Epithelial cell of esophagus (primary cell): Measurements from ENCODE around the gene SGCA.

Experiments
- DNase-seq: peaks from one replicate; pipeline ENCODE4 v3.0.0; 2010; ENCODE audit warnings: low read depth
- H3K4me3 ChIP-seq: 2 replicates; pipeline ENCODE4 v1.5.1; 2011; ENCODE audit warnings: mild to moderate bottlenecking, low read length, control low read depth
- TF ChIP-seq, protein P1 (sequence below): IDR thresholded peaks from 2 replicates; pipeline ENCODE4 v1.5.1; 2011; ENCODE audit warnings: low read depth, mild to moderate bottlenecking, low read length, control low read depth, inconsistent platforms; ENCODE audit not compliant: insufficient read depth; ENCODE audit errors: missing control alignments

Gene SGCA

DNA sequence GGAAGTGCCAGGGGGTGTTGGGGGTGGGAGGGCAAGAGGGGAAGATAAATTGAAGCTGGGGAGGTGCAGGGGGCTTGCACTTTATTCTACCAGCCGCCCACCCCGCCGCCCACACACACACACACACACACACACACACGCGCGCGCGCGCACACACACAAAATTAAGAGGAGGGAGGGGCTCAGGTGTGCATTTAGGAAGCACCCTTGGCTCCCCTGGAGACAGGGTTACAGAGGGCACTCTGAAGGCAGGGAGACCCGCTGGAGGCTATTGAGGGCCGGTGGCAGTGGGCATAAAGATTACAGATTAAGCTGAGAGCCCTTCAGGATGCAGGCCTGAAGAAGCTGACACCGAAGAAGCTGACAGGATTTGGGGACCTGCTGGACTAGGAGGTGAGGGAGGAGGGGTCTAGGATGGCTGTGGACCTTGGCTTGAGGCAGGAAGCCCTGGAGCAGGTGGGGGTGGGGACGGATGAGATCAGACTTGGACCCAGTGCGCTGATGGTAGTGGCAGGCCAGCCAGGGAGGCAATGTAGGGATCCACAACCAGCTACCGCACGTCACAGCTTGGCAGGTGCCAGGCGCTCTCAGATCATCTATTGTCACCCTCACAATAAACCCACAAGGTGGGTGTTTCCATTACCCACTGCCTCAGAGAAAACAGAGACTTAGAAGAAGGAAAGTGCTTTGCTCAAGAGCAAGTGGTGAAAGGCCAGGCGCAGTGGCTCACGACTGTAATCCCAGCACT lies 35.1 kb upstream of the SGCA start:
- TF ChIP-seq, protein P1, sequence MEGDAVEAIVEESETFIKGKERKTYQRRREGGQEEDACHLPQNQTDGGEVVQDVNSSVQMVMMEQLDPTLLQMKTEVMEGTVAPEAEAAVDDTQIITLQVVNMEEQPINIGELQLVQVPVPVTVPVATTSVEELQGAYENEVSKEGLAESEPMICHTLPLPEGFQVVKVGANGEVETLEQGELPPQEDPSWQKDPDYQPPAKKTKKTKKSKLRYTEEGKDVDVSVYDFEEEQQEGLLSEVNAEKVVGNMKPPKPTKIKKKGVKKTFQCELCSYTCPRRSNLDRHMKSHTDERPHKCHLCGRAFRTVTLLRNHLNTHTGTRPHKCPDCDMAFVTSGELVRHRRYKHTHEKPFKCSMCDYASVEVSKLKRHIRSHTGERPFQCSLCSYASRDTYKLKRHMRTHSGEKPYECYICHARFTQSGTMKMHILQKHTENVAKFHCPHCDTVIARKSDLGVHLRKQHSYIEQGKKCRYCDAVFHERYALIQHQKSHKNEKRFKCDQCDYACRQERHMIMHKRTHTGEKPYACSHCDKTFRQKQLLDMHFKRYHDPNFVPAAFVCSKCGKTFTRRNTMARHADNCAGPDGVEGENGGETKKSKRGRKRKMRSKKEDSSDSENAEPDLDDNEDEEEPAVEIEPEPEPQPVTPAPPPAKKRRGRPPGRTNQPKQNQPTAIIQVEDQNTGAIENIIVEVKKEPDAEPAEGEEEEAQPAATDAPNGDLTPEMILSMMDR, result no peak
- no peak overlapping the region for H3K4me3 ChIP-seq
- DNase-seq, result no peak

DNA sequence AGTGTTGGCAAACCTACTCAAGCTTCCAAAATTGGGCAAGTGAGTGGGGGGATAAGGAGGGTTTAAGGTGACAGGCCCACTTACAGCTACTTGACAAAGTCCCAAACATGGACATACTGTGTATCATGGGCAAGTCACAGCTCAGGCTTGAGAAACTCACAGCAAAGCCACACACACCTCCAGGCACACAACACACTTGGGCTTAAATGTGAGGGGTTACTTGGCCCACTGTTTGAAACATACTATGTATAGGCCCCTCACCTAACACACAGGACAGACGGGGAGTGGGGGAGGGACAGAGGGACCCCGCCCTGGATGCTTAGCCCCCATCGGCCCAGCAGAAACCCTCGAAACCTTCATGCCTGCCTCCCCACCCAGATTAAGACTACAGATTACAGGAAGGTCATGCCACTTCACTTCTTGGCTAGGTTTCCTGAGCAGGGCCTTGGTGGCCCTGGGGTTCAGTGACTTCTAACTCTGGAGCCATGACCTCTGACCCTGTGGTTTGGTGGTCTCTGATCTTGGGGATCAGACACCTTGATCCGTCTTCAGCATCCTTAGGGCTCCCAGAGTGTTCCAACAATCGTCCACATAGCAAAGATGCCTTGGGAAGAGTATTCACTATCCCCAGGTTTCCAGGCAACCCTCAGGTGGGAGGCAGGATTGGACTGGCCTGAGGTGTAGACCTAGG lies 33.6 kb upstream of the SGCA start:
- TF ChIP-seq, protein P1, result no peak
- H3K4me3 ChIP-seq, result no peak overlapping the region
- no peak for DNase-seq

DNA sequence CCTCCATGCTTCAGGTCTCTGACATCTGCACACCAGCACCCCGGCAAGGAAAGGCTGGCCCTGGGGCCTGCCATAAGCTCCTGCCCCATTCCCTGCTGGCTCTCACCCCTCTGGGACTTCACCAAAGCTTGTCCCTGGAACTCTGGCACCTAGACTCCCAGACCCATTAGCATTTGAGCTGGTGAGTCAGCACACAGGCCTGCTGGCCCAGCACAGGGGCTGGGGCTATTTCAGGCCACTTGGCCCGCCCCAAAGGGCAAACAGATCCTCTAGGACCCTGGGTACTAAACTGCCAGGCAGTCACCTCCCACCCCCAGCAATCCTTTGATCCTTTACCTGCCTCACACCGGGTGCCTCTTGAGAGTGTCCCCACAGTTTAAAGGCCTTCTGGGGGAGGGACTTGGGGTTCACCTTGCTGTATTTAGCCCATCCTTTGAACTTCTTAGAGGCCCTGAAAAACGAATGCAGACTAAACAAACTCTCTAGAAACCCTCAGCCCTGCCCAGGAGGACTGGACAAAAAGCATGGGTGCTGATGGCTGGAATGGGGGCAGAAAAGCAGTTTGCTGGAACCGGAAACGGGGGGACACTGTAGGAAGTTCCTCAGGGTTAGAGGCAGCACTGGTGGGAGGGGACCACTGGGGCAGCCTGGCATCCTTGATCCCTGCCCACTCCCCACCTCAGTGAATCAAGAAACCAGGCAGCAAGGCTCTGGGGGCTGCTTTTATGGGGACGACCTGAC lies 32.6 kb upstream of the SGCA start:
- no peak overlapping the region for H3K4me3 ChIP-seq
- TF ChIP-seq, protein P1, result no peak
- no peak for DNase-seq

DNA sequence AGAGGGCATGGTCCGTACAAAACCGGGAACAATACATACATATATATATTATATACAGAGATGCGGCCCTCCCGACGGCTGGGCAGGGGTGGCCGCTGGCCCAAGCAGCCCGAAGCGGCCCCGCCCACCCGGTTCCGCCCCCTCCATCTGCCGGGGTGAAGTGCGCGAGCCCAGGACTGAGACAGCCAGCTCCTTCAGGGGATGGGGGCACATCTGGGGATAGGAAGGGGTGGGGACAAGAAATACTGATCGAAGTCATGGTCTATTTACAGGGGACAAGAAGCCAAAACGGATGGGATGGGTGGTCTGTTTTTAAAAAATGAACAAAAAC lies 32.1 kb upstream of the SGCA start:
- H3K4me3 ChIP-seq, result no peak overlapping the region
- TF ChIP-seq, protein P1, result no peak
- DNase-seq, result no peak

DNA sequence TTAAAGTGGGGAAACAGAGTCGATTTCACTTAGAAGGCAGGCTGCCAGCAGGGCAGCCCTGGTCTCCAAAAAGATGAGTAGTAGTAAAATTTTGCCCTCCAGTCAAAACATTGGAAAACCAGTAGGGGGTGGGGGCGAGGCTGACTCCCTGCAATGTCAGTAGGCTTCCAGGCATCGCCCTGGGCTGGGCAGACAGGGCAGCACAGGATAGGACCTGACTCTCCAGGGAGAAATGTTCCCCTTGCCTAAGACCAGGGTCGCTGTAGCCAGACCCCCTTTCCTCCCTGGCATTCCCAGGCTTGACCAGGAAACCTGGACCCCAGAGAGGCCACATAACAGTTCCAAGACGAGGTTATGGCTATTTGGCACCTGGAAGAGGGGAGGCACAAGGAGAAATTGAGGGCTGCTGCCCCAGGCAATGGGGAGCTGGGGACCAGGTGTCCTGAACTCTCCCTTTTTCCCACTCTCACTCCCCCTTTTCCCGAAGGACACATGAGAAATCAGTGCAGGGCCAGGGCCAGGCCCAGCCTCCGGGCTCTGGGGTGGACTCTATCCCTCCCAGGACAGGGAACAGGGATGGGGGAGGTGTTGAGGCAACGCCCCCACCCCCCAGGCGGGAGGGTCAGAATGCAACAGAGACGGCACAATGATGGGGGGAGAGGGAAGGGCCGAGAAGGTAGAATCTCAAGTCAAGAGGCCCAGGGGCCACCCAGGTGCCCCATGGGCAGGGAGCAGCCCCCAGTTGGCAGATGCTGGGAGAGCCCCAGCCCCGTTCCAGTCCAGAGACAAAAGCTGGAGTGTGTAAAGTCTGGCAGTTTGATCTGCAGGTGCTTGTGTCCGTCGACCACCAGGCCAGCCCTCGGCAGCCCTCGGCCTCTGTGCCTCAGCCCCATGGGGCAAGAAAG lies 31.3 kb upstream of the SGCA start:
- TF ChIP-seq, protein P1, result no peak
- DNase-seq, result no peak
- H3K4me3 ChIP-seq, result no peak overlapping the region

DNA sequence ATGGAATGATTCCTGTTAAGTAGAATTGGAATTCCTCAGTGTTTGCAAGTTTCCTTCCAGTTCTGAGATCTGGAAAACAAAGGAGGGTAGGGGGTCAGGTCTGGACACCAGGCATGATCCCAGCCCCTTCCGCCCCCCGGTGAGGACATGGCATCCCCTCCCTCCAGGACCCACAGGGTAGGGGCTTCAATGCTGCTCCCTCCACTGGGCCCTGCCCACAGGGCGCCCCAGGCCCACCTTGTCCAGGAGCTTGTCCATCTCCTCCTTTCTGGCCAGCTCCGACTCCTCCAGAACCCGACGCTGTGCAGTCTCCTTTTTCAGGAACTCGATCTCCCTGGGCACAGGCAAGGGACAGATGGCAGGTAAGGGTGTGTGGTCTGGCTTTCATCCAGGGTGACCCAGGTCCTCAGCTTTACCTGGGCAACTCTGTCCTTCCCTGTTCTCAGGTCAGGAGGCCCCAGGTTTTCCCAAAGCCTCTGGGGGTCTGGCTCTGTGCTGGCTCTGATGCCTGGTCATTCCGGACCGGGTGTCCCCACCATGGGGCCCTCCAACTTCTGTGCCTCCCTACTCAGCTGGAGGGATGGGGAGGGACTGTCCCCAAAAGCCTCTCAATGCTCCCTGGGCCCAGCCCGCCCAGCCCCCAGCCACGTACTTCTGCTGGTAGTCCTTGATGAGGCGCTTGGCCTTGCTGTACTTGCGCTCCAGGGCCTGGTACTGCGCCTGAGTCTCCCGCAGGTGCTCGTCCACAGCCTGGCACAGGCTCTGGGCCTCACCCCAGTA lies 30.3 kb upstream of the SGCA start:
- no peak overlapping the region for H3K4me3 ChIP-seq
- no peak for DNase-seq
- TF ChIP-seq, protein P1, result no peak
